Measurements from ENCODE around the gene DNASE1.

Gene DNASE1

GRCh38 chr16:3641801-3642396 is 12.6 kb upstream of the DNASE1 start:
- H3K9me3 ChIP-seq (ENCODE audit: control insufficient read depth in 1 of 2, low read length in 2 of 2) = no peaks in the 10 kb centered on the region
- H3K9ac ChIP-seq (ENCODE audit: low read depth in 1 of 2, low read length in 2 of 2) = no peak overlapping the region
- peaks cover 55 to 65% of the 10 kb centered on the region in 2 donors for H3K4me1 ChIP-seq (ENCODE audit: control insufficient read depth in 1 of 2, insufficient read depth in 2 of 2, low read length in 2 of 2)
- H3K27ac ChIP-seq (ENCODE audit: low read depth, low read length) = no peak overlapping the region
- H3K27me3 ChIP-seq (ENCODE audit: control insufficient read depth in 1 of 2, insufficient read depth in 2 of 2, low read length in 2 of 2) = no peaks in the 10 kb centered on the region
- H3K36me3 ChIP-seq (ENCODE audit: control insufficient read depth in 1 of 2, insufficient read depth in 2 of 2, low read length in 2 of 2) = peaks cover 0 to 12% of the 10 kb centered on the region in 2 donors
- no peak overlapping the region for H3K4me3 ChIP-seq (ENCODE audit: low read depth in 1 of 2, low read length in 2 of 2)

- H3K4me3 ChIP-seq (ENCODE audit: low read depth in 1 of 2, low read length in 2 of 2) = no peak overlapping the region
- peaks cover 56 to 60% of the 10 kb centered on the region in 2 donors for H3K4me1 ChIP-seq (ENCODE audit: control insufficient read depth in 1 of 2, insufficient read depth in 2 of 2, low read length in 2 of 2)
- no peaks in the 10 kb centered on the region for H3K9me3 ChIP-seq (ENCODE audit: control insufficient read depth in 1 of 2, low read length in 2 of 2)
- H3K36me3 ChIP-seq (ENCODE audit: control insufficient read depth in 1 of 2, insufficient read depth in 2 of 2, low read length in 2 of 2) = peaks cover 0 to 12% of the 10 kb centered on the region in 2 donors
- H3K27ac ChIP-seq (ENCODE audit: low read depth, low read length) = no peak overlapping the region
- H3K27me3 ChIP-seq (ENCODE audit: control insufficient read depth in 1 of 2, insufficient read depth in 2 of 2, low read length in 2 of 2) = no peaks in the 10 kb centered on the region
- H3K9ac ChIP-seq (ENCODE audit: low read depth in 1 of 2, low read length in 2 of 2) = peak overlapping the region in 1 of 2 donors; percentile 14
Observed at GRCh38 chr16:3642397-3643094, 11.9 kb upstream of the DNASE1 start.

- H3K4me3 ChIP-seq (ENCODE audit: low read depth in 1 of 2, low read length in 2 of 2) = no peak overlapping the region
- H3K27ac ChIP-seq (ENCODE audit: low read depth, low read length) = no peak overlapping the region
- H3K9me3 ChIP-seq (ENCODE audit: control insufficient read depth in 1 of 2, low read length in 2 of 2) = no peaks in the 10 kb centered on the region
- peaks cover 51 to 54% of the 10 kb centered on the region in 2 donors for H3K4me1 ChIP-seq (ENCODE audit: control insufficient read depth in 1 of 2, insufficient read depth in 2 of 2, low read length in 2 of 2)
- peak overlapping the region in 1 of 2 donors; percentile 14 for H3K9ac ChIP-seq (ENCODE audit: low read depth in 1 of 2, low read length in 2 of 2)
- H3K27me3 ChIP-seq (ENCODE audit: control insufficient read depth in 1 of 2, insufficient read depth in 2 of 2, low read length in 2 of 2) = no peaks in the 10 kb centered on the region
- H3K36me3 ChIP-seq (ENCODE audit: control insufficient read depth in 1 of 2, insufficient read depth in 2 of 2, low read length in 2 of 2) = peaks cover 0 to 12% of the 10 kb centered on the region in 2 donors
Observed at GRCh38 chr16:3643095-3643730, 11.3 kb upstream of the DNASE1 start.

GRCh38 chr16:3645108-3645503 is 9.4 kb upstream of the DNASE1 start:
- Histone ChIP-seq H3K4me3 (ENCODE audit: low read depth in 1 of 2, low read length in 2 of 2) (no peak overlapping the region), H3K36me3 (ENCODE audit: control insufficient read depth in 1 of 2, insufficient read depth in 2 of 2, low read length in 2 of 2) (peaks cover 0 to 16% of the 10 kb centered on the region in 2 donors), H3K9me3 (ENCODE audit: control insufficient read depth in 1 of 2, low read length in 2 of 2) (no peaks in the 10 kb centered on the region), H3K27ac (ENCODE audit: low read depth, low read length) (no peak overlapping the region), H3K4me1 (ENCODE audit: control insufficient read depth in 1 of 2, insufficient read depth in 2 of 2, low read length in 2 of 2) (peaks cover 35 to 37% of the 10 kb centered on the region in 2 donors), H3K27me3 (ENCODE audit: control insufficient read depth in 1 of 2, insufficient read depth in 2 of 2, low read length in 2 of 2) (no peaks in the 10 kb centered on the region), H3K9ac (ENCODE audit: low read depth in 1 of 2, low read length in 2 of 2) (no peak overlapping the region)

GRCh38 chr16:3645504-3646347 is 8.8 kb upstream of the DNASE1 start:
- Histone ChIP-seq H3K27ac (ENCODE audit: low read depth, low read length) (no peak overlapping the region), H3K36me3 (ENCODE audit: control insufficient read depth in 1 of 2, insufficient read depth in 2 of 2, low read length in 2 of 2) (peaks cover 0 to 15% of the 10 kb centered on the region in 2 donors), H3K27me3 (ENCODE audit: control insufficient read depth in 1 of 2, insufficient read depth in 2 of 2, low read length in 2 of 2) (no peaks in the 10 kb centered on the region), H3K4me1 (ENCODE audit: control insufficient read depth in 1 of 2, insufficient read depth in 2 of 2, low read length in 2 of 2) (peaks cover 30 to 31% of the 10 kb centered on the region in 2 donors), H3K9me3 (ENCODE audit: control insufficient read depth in 1 of 2, low read length in 2 of 2) (no peaks in the 10 kb centered on the region), H3K9ac (ENCODE audit: low read depth in 1 of 2, low read length in 2 of 2) (no peak overlapping the region), H3K4me3 (ENCODE audit: low read depth in 1 of 2, low read length in 2 of 2) (no peak overlapping the region)

GRCh38 chr16:3646348-3646920 is 8.1 kb upstream of the DNASE1 start:
- Histone ChIP-seq H3K9ac (ENCODE audit: low read depth in 1 of 2, low read length in 2 of 2) (peak overlapping the region in 1 of 2 donors; percentile 23), H3K27me3 (ENCODE audit: control insufficient read depth in 1 of 2, insufficient read depth in 2 of 2, low read length in 2 of 2) (no peaks in the 10 kb centered on the region), H3K27ac (ENCODE audit: low read depth, low read length) (peak overlapping the region; percentile 54), H3K36me3 (ENCODE audit: control insufficient read depth in 1 of 2, insufficient read depth in 2 of 2, low read length in 2 of 2) (peaks cover 0 to 13% of the 10 kb centered on the region in 2 donors), H3K4me1 (ENCODE audit: control insufficient read depth in 1 of 2, insufficient read depth in 2 of 2, low read length in 2 of 2) (peaks cover 25 to 26% of the 10 kb centered on the region in 2 donors), H3K9me3 (ENCODE audit: control insufficient read depth in 1 of 2, low read length in 2 of 2) (no peaks in the 10 kb centered on the region), H3K4me3 (ENCODE audit: low read depth in 1 of 2, low read length in 2 of 2) (peak overlapping the region; percentile 7 to 24)

- Histone ChIP-seq H3K27ac (ENCODE audit: low read depth, low read length) (no peak overlapping the region), H3K4me1 (ENCODE audit: control insufficient read depth in 1 of 2, insufficient read depth in 2 of 2, low read length in 2 of 2) (peaks cover 21 to 23% of the 10 kb centered on the region in 2 donors)
Observed at GRCh38 chr16:3650631-3651265, 3.7 kb upstream of the DNASE1 start.

GRCh38 chr16:3651461-3652372 is 2.8 kb upstream of the DNASE1 start:
- peaks cover 15 to 19% of the 10 kb centered on the region in 2 donors for H3K4me1 ChIP-seq (ENCODE audit: control insufficient read depth in 1 of 2, insufficient read depth in 2 of 2, low read length in 2 of 2)
- no peaks in the 10 kb centered on the region for H3K27me3 ChIP-seq (ENCODE audit: control insufficient read depth in 1 of 2, insufficient read depth in 2 of 2, low read length in 2 of 2)
- no peaks in the 10 kb centered on the region for H3K9me3 ChIP-seq (ENCODE audit: control insufficient read depth in 1 of 2, low read length in 2 of 2)
- no peak overlapping the region for H3K9ac ChIP-seq (ENCODE audit: low read depth in 1 of 2, low read length in 2 of 2)
- H3K4me3 ChIP-seq (ENCODE audit: low read depth in 1 of 2, low read length in 2 of 2) = no peak overlapping the region
- no peak overlapping the region for H3K27ac ChIP-seq (ENCODE audit: low read depth, low read length)
- H3K36me3 ChIP-seq (ENCODE audit: control insufficient read depth in 1 of 2, insufficient read depth in 2 of 2, low read length in 2 of 2) = peaks cover 11 to 28% of the 10 kb centered on the region in 2 donors

More at GRCh38 chr16:3650631-3651265, 3.7 kb upstream of the DNASE1 start:
- H3K9me3 ChIP-seq (ENCODE audit: control insufficient read depth in 1 of 2, low read length in 2 of 2) = no peaks in the 10 kb centered on the region
- H3K27me3 ChIP-seq (ENCODE audit: control insufficient read depth in 1 of 2, insufficient read depth in 2 of 2, low read length in 2 of 2) = no peaks in the 10 kb centered on the region
- H3K4me3 ChIP-seq (ENCODE audit: low read depth in 1 of 2, low read length in 2 of 2) = no peak overlapping the region
- no peak overlapping the region for H3K9ac ChIP-seq (ENCODE audit: low read depth in 1 of 2, low read length in 2 of 2)
- H3K36me3 ChIP-seq (ENCODE audit: control insufficient read depth in 1 of 2, insufficient read depth in 2 of 2, low read length in 2 of 2) = peaks cover 5 to 24% of the 10 kb centered on the region in 2 donors

Data from duodenal mucosa (tissue), 2 donors.